HG02943 (cell line): ENCODE data around the gene C1QTNF2.
A peak's percentile ranks its signal among the peaks of the same experiment; 100 is the strongest.

Experiments used
- ATAC-seq: cut with Tn5 transposase; IDR thresholded peaks from one replicate; pipeline ENCODE4 v1.9.1; 2021; ENCODE audit warnings: mild to moderate bottlenecking, low read depth, moderate library complexity; ENCODE audit not compliant: unreplicated experiment

Gene C1QTNF2, protein sequence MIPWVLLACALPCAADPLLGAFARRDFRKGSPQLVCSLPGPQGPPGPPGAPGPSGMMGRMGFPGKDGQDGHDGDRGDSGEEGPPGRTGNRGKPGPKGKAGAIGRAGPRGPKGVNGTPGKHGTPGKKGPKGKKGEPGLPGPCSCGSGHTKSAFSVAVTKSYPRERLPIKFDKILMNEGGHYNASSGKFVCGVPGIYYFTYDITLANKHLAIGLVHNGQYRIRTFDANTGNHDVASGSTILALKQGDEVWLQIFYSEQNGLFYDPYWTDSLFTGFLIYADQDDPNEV

DNA sequence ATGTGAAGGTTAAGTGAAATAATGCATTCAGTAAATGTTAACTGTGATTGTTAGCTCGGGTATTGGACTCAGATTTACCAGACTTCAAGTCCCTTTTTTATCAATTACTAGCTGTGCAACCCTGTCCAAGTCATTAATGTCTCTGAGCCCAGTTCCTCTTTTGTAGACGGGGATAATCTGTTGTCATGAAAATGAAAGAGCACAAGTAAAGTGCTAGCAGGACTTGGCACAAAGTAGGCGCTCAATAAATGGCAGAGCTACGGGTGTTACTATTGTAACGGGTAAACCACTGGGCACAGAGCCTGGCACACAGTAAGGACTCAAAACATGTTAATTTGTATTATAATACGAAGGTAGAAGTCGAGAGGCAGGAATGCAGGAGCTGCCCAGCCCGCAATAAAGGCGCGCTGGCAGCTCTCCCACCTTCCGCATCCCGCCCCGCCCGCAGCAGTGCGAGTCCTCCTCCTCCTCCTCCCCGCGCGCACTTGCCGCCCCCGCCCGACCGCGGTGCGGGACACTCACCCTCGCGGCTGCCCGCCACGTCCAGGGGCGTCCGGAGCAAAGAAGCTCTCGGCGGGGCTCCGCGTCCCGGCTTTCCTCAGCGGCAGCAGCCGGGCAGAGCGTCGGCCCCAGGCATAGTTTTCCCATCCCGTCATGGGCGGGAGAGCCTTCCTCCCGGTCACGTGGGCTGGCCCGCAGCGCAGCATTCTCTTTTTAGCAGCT lies at the start of gene C1QTNF2:
Gene C1QTNF2 (minus strand): TSS at position 637 of the 723 bp plus-strand sequence. CDS start 15,615 bp downstream, outside the sequence.
- no peak for ATAC-seq

DNA sequence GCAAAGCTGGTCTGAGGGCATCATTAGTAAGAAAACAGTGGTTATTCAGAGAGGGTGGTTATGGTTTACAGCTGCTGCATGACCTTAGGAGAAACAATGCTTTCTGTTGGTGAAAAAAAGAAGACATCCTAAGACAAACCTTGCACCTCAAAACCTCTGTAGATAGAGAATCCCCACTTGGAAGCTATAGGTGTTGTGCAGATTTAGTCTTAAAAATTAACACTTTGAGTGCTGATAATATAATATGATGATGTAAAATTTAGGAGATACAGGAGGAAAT lies 49.8 kb upstream of the C1QTNF2 start:
- no peak for ATAC-seq

DNA sequence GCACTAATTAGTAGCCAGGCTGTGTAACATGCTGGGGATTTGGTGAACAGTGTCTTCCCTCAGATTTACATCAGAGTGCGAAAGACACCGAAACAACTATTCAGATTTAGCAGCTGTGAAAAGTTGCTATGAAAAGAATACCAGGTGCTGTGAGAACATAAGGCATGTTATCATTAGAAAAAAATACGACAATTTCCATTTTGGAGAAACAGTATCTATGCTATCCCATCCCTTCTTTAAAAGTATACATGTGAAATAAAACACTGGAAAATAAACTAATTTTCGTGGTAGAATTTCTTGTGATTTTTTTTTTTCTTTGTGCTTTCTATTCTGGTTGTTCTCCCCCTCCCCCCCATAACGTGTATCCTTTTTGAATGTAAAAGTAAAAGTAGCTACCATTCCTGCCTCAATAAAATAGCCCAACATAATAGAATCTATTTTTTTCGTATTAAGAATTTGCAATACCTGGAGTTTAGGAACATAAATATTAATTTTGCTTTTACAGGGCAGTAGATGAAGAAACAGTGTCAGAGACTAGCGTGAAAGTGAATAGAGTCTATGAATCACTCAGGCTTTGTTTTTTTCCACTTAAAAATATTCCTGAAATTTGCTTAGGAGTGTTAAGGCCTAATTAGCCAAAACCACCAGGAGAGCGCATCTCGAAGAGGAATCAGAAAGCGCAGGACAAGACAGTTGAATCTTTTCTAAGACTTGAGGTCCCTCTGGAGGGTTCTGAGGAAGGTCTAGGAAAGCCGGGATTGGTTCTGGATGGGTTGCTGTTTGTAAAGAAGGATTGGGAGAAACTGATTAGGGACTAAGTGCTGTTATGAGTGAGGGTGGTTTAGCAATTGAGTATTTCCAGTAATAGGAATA lies 49.3 kb upstream of the C1QTNF2 start:
- ATAC-seq, result no peak

DNA sequence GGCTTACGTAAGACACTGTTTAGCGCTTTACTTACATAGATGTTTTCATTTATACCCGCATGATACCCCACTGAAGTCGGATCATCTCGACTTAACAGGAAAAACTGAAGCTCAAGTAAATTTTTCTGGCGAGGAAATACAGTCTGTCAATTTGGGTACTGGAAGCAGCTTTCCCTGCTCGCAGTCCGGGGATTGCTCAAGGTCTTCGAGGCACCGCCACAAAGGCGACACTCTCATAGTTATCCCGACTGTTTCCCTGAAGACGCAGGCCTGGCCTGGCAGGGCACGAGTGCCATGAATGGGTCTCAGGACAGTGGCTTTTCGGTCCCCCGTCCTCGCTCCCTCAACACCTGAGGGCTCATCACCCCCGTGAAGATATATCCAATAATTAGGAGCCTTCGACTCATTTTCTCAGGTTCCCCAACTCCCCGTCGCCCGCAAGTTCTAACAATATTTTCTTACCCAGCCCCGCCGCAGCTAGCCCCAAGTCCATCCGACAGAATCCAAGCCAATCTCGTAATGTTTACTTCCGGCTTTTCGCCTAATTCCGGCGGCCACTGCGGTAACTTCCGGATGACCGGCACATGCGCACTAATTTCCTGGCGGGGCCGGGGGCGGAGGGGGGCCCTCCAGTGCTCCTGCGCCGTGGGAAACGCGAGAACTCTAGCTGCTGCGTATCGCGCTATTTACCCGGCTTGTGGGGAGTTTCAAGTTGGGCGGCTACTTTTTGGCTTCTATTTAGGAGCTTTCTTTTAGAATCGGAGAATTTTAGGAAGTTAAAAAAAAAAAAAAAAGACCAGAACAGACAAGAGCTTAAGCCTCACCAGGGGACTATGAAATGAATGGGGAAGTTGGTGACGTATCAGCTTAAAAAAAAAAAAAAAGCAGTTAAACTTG lies 48.4 kb upstream of the C1QTNF2 start, which contains the start of gene SLU7:
Gene SLU7 (minus strand): TSS at position 521 of the 897 bp plus-strand sequence. CDS start 3,787 bp downstream, outside the sequence.
- ATAC-seq, result peak; percentile 60

DNA sequence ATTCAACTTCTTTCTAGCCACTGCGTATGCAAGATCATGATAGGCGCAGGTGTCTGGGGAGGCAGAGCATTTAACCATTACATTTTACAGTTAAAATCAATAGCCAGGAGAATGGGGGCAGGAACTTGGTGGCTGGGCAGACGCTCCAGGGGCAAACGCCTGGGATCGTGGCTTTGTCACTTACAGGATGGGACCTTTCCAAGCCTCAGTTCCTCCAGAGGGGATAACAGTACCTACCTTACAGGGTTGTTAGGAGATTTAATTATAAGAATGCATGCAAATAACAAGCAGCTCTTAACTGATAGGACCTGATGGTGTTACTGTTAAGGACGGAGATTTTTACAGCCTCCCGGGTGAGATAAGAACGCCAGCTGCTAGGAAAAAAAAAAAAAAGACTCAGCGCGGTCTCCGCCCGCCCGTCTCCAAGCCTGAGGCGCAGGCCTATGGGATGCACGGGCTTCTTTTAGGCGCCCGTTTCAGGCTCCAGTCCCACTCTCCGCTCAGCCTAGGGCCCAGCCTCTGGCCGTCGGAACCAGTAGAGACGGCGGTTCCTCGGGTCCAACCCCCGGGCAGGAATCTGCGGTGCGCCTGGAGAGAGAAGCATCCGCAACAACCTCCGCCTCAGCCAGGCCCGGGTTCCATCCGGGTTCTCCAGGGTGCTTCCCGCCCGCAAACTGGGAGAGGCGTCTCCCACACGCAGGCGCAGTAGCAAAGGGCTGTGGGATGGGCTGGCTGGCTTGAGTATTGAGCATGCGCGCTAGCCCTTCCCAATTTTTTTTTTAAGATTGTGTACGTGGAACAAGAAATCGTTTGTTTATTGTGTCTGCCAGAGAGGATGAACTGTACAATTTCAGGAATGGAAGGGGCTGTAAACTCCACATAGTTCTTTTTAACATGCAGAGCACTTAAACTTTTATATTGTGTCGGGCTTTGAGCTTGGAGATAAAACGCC lies 29.3 kb upstream of the C1QTNF2 start, which contains the start of gene FAM200C:
Gene FAM200C (minus strand): TSS at position 653 of the 952 bp plus-strand sequence. CDS start 4,564 bp downstream, outside the sequence.
- ATAC-seq, result peak; percentile 81

DNA sequence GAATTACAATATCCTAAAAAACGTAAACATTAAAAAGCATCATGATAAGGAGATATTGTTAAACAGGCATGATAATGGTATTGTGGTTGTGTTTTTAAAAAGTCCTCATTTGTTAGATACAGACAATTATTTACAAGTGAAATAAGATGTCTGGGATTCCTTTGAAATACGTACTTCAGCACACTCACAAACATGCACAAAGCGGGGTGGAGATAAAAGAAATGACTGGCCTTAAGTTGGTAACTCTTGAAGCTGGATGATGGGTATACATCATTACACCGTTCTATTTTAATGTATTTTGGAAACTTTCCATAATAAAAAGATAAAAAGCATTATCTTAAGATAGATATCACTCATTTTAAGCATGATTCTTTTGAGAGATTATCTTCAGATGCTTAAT lies 28.4 kb upstream of the C1QTNF2 start:
- no peak for ATAC-seq

DNA sequence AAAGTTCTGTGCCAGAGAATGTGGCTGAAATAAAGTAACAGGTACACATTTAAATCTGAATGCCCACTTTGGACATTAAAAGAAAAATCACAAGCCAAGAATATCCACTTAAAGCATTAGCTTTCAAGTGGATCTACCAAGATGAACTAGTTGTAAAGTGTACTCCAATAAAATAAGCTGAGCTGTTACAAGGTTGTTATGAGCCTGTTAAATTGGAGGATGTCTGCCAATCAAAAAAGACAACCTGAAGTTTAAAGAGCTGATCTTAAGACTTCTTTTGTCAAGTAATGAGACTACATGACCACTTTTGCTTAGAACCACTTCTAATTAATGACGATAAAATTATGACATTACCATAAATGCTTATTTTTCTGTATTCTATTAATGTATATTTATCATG lies 27.1 kb upstream of the C1QTNF2 start:
- no peak for ATAC-seq

DNA sequence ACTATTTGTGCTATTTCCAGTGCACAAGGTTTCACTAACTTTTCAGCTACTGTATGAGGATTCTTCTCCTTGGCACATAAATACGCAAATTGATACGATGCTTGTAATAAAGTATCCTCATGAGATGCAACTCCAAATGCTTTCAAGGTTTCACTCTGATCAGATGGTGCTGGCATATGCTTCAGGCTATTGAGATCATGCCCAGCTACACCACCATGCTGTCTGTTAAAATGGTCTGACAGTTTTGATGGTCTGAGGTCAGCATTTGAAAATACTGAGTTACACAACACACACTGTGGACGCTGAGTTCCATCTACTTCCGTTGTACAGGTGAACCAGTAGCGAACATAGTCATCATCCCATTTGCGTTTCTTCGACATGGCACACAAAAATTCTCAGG lies 24.7 kb upstream of the C1QTNF2 start:
- no peak for ATAC-seq

DNA sequence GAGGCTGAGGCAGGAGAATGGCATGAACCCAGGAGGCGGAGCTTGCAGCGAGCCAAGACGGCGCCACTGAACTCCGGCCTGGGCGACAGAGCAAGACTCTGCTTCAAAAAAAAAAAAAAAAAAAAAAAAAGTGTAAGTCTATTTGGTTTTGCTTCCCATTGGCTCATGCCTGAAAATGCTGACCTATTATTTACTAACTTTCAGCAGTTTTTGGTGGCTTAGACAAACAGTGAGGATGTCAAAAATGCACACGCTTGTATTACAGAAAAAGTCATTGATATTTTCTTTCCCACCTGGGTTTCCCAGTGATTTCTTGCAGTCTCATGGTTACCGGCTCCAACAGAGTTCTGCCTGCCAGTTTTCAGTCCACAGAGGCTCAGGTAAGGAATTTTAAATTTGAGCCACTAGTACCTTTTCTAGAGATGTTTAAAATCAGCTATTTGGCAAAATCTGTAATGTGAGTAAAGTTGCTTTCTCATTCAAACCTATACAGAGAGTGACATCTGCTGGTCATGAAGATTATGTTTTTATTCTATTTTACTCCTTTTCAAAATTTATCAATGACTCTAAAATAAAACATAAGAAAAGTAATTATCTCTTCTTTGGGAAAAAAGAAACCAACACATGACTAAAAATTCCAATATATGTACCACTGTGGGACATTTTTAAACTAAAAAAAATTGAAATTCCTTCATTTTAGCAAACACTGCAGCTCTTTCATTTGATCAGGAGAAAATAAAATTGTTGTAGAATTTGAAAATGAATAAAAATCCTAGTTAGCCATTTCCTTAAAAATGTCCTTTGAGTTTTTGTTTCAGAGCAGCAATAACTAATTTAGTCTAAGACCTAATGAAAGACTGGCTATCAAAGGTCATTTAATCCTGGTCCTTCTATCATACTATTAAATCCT lies 20.6 kb upstream of the C1QTNF2 start:
- no peak for ATAC-seq

DNA sequence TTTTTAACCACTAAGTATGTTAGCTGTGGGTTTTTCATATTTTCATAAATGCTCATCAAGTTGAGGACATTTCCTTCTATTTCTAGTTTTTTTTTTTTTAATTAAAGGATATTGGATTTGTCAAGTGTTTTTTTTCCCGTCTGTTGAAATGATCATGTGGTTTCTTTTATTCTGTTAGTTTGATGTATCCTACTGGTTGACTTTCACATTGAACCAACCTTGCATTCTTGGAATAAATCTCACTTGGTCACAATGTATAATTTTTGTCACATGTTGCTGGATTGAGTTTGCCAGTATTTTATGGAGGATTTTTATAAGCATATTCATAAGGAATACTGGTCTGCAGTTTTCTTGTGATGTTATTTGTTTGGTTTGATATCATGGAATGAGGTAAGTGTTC lies 17.0 kb upstream of the C1QTNF2 start:
- no peak for ATAC-seq

DNA sequence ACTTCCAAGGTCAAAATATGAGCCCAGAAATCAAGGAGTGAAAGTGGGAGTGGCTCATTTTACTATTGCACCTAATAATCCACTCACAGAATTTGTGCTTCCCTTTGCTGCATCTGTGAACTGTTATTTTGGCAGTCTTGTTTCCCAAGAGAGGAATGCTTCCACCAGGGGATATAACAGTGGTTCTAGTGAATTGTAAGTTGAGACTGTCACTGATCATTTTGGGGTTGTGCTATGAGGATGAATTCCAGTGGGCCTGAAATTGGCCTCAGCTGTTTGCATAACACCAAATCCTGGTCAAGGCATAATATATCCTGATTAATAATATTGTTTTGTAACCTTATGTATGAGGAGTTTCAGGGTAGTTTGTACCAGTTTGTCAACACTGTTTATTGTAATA lies 15.1 kb upstream of the C1QTNF2 start:
- no peak for ATAC-seq

DNA sequence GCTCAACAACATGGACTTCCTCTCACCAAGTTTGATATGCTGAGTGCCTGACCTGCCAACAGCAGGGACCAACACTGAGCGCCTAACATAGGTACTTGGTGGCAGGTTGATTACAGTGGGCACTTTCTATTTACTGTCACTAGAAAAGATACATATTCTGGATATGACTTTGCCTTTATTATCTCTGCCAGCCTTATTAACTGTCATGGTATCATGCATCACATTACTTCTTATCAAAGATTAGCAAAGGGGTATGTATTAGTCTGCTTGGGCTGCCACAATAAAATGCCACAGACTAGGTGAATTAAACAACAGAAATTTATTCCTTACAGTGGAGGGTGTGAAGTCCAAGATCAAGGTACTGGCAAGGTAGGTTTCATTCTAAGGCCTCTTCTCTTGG lies 14.3 kb upstream of the C1QTNF2 start:
- ATAC-seq, result no peak

DNA sequence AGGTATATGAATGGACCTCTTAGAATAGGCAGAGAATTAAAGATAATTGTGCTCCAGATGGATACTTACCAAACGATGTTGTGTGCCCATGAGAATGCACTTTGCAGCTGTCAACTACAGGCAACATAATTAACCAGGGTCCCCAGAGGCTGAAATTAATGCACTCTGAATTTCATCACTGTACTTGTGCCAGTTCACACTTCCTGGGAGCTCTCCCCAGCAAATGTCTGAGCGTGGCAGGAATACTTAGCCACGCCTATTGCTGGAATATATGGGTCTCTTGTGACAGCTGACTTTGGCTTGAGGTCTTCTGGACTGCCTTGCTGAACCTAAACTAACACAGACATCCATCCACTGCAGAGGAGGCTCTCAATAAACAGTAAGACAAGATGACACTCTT lies 11.9 kb upstream of the C1QTNF2 start:
- ATAC-seq, result no peak

DNA sequence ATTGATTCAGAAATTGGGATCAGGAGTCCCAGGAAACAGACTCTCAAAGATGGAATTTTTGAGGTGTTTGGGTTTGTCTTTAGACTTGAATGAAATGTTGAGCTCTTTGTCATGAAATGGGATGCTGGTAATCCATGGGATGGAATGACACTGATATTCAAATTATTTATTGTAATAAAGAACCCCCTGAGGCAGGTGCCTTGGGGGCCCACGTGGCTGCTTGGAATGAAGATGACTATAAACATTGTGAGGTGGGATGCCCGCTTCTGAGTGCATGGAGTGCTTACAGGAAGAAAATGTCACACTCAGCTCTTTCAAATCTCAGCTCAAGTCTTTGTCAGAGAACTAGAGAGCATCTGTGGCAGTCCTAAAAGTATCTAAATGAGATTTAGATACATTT lies 9.6 kb upstream of the C1QTNF2 start:
- ATAC-seq, result no peak

DNA sequence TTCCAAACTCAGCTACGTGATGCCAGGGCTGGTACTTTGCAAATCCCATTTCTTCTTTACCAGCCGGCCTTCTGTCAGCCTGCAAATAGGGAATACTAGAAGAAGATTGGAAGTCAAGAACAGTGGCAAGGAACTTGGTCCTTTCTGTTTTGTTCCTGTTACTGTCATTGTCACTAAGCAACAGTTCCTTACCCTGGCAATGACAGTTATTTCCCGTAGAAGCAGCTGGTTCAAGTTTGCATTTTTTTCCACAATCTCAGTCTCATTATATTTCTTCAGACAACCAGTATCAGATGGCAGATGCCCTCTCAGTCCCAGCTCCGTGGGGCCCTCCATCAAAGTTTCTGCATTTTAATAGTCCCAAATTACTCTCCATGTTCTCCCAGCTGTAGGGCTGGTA lies 9.1 kb upstream of the C1QTNF2 start:
- ATAC-seq, result no peak

DNA sequence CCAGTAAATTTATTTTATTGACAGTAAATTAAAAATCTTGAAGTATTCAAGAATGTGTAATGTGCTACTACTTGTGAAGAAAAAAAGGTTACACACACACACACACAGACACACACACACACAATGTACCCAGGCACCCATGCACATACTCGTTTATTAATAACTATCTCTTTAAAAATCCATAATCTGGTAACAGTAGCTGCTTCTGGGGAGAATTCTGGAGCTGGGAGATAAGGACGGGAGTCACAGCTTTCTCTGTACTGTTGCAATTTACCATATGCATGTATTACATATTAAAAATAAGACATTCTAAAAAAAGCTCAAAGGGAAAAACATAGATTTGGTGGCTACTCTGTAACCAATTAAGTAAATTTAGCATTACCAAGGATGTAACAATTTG lies 7.9 kb upstream of the C1QTNF2 start:
- no peak for ATAC-seq

DNA sequence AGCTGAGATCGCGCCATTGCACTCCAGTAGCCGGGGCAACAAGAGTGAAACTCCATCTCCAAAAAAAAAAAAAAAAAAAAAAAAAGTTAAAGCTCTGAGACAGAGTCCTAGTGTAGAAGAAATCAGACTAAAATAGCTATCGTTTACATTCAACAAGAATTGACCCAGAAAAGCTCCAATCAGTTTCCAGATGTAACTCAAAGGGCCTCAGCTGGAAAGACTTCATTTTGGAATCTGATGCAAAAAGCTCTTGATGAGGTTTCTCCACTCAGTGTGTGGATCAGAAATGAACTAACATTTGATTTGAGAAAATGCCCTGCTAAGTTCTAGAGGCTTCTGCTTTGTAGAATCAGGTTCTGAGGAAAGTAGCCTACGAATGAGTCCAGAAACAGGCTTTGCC lies 7.2 kb upstream of the C1QTNF2 start:
- no peak for ATAC-seq

DNA sequence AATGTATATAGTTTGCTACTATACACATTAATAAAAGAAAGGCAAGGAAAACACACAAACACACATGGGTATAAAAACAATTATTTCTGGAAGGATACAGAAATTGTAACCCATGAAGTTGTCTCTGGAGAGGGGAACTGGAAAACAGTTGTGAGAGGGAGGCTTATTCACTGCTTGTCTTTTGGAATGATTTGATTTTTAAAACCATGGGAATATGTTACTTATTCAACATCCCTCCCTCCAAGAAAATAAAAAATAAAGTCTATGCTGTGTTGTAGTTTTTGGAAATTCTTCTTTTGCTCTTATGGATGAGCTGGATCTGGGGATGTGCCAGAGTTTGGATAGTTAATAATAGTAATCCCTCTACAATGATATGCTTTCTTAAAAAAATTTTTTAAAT lies 6.0 kb upstream of the C1QTNF2 start:
- ATAC-seq, result no peak
